Endothelial cell (in vitro differentiated cells): ENCODE results near the gene MUC12. TPM values are rescaled to one million over a fixed set of nuclear protein-coding genes. Genes with fewer than 3 reads are reported as not detected.
"Not testable (repeated sequence)": the region's sequence is repeated elsewhere in the genome, so short reads cannot be mapped to it uniquely, and the experiment has no call there.

Experiments used
- DNase-seq: peaks from one replicate; pipeline ENCODE4 v3.0.0; 2021; ENCODE audit warnings: low spot score
- H3K27ac Mint-ChIP-seq: one replicate; pipeline ENCODE4 v1.8.0; 2021; ENCODE audit warnings: mixed read lengths, inconsistent platforms; ENCODE audit not compliant: unreplicated experiment
- H3K27me3 Mint-ChIP-seq: one replicate; pipeline ENCODE4 v1.8.0; 2021; ENCODE audit warnings: mild to moderate bottlenecking, moderate library complexity, mixed read lengths, inconsistent platforms; ENCODE audit not compliant: unreplicated experiment
- H3K36me3 Mint-ChIP-seq: one replicate; pipeline ENCODE4 v1.8.0; 2021; ENCODE audit warnings: mild to moderate bottlenecking, low read depth, mixed read lengths, inconsistent platforms; ENCODE audit not compliant: unreplicated experiment
- H3K4me1 Mint-ChIP-seq: one replicate; pipeline ENCODE4 v1.8.0; 2021; ENCODE audit warnings: mild to moderate bottlenecking, mixed read lengths, inconsistent platforms; ENCODE audit not compliant: unreplicated experiment
- H3K4me3 Mint-ChIP-seq: one replicate; pipeline ENCODE4 v1.8.0; 2021; ENCODE audit warnings: mild to moderate bottlenecking, mixed read lengths, inconsistent platforms; ENCODE audit not compliant: unreplicated experiment
- H3K9me3 Mint-ChIP-seq: one replicate; pipeline ENCODE4 v1.8.0; 2021; ENCODE audit warnings: mixed read lengths, inconsistent platforms; ENCODE audit not compliant: unreplicated experiment
- total RNA-seq: library from RNA; stranded (reverse); fragmentation: NEBNext Ultra II Directional; extraction: Animal tissue kit (Norgen Biotek cat#: 25700); gene quantifications from one replicate; pipeline ENCODE4 v1.2.1, GENCODE V29; 2021; ENCODE audit not compliant: unreplicated experiment
- TF ChIP-seq, protein P1 (sequence below): fragments of 200-600 bp; sonication (generic); IDR thresholded peaks from one replicate; pipeline ENCODE4 v1.5.0; 2021; ENCODE audit warnings: antibody characterized with exemption; ENCODE audit not compliant: unreplicated experiment

The MUC12 gene
- total RNA-seq, 1 donor from 2014 or later = 1.3 TPM

DNA sequence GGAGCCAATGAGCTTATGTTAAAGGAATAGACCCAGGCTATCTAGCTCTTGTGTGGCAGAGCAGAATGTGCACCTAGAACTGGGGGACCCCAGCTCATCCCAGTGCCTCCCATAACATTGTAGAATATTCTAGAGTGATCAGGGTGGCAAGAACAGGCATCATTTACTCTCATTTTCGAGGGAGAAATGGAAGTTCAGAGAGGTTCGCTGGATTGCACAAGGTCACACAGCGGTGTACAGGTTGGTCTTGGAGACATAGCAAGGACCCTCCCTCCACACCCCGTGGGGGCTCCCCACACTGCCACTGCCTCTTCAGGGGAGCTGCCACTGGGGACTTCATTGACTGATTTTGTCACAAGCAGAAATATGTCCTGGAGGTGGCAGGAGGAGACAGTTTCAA lies 8.9 kb downstream of the MUC12 start:
- no peak for DNase-seq
- Mint-ChIP-seq H3K27ac (no peak overlapping the region), H3K36me3 (no peaks in the 10 kb centered on the region), H3K27me3 (peaks cover 5% of the 10 kb centered on the region), H3K4me3 (no peak overlapping the region), H3K9me3 (no peaks in the 10 kb centered on the region), H3K4me1 (peaks cover 2% of the 10 kb centered on the region)
- TF ChIP-seq, protein P1, sequence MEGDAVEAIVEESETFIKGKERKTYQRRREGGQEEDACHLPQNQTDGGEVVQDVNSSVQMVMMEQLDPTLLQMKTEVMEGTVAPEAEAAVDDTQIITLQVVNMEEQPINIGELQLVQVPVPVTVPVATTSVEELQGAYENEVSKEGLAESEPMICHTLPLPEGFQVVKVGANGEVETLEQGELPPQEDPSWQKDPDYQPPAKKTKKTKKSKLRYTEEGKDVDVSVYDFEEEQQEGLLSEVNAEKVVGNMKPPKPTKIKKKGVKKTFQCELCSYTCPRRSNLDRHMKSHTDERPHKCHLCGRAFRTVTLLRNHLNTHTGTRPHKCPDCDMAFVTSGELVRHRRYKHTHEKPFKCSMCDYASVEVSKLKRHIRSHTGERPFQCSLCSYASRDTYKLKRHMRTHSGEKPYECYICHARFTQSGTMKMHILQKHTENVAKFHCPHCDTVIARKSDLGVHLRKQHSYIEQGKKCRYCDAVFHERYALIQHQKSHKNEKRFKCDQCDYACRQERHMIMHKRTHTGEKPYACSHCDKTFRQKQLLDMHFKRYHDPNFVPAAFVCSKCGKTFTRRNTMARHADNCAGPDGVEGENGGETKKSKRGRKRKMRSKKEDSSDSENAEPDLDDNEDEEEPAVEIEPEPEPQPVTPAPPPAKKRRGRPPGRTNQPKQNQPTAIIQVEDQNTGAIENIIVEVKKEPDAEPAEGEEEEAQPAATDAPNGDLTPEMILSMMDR = no peak

DNA sequence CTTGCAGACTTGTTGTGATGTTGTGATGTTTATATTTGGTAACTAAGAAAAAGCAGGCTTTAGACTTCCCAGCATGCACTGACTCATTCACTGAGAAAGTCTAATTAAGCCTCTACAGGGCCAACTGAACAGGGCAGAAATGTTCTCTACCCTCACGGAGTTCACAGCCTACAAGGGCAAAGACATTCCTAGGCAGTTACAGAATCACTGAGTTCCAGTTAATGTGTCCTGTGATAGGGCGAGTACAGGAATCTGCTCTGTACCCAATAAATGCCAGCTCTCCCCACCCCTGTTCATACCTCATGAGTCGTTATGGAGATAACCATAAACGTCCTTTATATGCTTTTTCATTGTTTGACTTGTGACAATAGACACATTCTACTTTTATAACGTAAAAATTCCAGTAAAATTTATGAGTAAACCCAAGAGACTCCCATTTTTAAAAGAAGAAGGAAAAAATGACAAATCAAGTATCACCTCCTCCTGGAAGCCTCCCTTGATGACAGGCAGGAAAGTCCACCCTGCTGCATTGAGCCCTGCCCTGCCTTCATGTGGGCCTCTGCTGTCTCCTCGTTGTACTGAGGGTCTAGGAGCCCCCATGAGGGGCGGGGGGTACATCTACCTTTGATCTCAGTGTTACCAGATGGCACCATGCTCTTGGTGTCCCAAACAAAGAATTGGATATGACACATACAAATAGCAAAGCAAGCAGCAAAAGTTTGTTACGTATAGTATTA lies 14.3 kb downstream of the MUC12 start:
- Mint-ChIP-seq H3K9me3 (no peaks in the 10 kb centered on the region), H3K4me1 (no peaks in the 10 kb centered on the region), H3K27ac (no peak overlapping the region), H3K27me3 (peaks cover 2% of the 10 kb centered on the region), H3K4me3 (no peak overlapping the region), H3K36me3 (no peaks in the 10 kb centered on the region)
- TF ChIP-seq, protein P1 = no peak
- DNase-seq = no peak

DNA sequence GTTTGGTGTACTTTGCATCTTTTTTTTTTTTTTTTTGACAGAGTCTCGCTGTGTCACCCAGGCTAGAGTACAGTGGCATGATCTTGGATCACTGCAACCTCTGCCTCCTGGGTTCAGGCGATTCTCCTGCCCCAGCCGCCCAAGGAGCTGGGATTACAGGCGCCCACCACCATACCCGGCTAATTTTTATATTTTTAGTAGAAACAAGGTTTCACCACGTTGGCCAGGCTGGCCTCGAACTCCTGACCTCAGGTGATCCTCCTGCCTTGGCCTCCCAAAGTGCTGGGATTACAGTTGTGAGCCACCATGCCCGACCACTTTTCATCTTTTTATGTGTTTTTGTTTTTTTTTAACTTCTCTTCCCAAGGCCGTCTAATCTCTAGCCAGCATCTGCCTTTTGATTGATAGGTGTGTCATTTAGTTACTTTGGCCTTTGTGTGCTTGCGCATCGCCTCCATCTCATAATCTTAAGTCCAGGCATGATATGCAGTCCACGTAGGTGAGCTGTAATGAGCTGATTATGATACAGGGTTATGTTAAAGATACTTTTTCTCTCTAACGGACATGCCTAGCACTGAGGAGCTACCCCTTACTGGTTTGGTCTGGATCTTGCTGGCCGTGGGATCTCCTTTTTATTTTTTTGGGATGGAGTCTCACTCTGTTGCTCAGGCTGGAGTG lies 15.0 kb downstream of the MUC12 start:
- not testable (repeated sequence) for H3K27me3 Mint-ChIP-seq, H3K4me3 Mint-ChIP-seq, DNase-seq, H3K36me3 Mint-ChIP-seq, H3K27ac Mint-ChIP-seq, H3K9me3 Mint-ChIP-seq, H3K4me1 Mint-ChIP-seq

DNA sequence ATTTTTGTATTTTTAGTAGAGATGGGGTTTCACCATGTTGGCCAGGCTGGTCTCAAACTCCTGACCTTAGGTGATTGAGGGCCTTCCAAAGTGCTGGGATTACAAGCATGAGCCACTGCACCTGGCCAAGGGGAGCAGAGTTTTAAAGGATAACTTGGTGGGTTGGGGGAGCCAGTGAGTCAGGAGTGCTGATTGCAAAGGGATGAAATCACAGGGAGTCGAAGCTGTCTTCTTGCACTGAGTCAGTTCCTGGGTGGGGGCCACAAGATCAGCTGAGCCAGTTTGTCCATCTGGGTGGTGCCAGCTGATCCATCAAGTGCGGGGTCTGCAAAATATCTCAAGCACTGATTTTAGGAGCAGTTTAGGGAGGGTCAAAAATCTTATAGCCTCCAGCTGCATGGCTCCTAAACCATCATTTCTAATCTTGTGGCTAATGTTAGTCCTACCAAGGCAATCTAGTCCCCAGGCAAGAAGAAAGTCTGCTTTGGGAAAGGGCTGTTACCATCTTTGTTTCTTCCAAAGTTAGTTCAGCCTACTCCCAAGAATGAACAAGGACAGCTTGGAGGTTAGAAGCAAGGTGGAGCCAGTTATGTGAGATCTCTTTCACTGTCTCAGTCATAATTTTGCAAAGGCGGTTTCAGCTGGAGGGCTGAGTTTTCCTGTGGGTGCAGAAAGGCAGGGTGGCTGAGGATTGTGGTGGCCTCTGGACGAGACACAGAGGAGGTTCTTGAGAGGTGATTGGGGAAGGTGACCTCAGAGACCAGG lies 15.8 kb downstream of the MUC12 start:
- H3K27ac Mint-ChIP-seq, H3K4me3 Mint-ChIP-seq: not testable (repeated sequence)

DNA sequence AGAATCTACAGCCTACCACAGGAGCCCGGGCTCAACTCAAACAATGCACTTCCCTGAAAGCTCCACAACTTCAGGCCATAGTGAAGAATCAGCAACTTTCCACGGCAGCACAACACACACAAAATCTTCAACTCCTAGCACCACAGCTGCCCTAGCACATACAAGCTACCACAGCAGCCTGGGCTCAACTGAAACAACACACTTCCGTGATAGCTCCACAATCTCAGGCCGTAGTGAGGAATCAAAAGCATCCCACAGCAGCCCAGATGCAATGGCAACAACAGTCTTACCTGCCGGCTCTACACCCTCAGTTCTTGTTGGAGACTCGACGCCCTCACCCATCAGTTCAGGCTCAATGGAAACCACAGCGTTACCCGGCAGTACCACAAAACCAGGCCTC lies 22.3 kb downstream of the MUC12 start:
- no peak for DNase-seq
- H3K4me3 Mint-ChIP-seq = no peak overlapping the region
- no peaks in the 10 kb centered on the region for H3K27me3 Mint-ChIP-seq
- H3K9me3 Mint-ChIP-seq = no peaks in the 10 kb centered on the region
- no peak overlapping the region for H3K27ac Mint-ChIP-seq
- TF ChIP-seq, protein P1 = no peak
- no peaks in the 10 kb centered on the region for H3K36me3 Mint-ChIP-seq
- no peaks in the 10 kb centered on the region for H3K4me1 Mint-ChIP-seq

More for the DNA sequence above, 15.8 kb downstream of the MUC12 start:
- not testable (repeated sequence) for DNase-seq, H3K9me3 Mint-ChIP-seq, H3K4me1 Mint-ChIP-seq, H3K36me3 Mint-ChIP-seq, H3K27me3 Mint-ChIP-seq

DNA sequence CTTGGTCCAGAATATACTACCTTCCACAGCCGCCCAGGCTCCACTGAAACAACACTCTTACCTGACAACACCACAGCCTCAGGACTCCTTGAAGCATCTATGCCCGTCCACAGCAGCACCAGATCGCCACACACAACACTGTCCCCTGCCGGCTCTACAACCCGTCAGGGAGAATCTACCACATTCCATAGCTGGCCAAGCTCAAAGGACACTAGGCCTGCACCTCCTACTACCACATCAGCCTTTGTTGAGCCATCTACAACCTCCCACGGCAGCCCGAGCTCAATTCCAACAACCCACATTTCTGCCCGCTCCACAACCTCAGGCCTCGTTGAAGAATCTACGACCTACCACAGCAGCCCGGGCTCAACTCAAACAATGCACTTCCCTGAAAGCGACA lies 22.9 kb downstream of the MUC12 start:
- H3K36me3 Mint-ChIP-seq = not testable (repeated sequence)

DNA sequence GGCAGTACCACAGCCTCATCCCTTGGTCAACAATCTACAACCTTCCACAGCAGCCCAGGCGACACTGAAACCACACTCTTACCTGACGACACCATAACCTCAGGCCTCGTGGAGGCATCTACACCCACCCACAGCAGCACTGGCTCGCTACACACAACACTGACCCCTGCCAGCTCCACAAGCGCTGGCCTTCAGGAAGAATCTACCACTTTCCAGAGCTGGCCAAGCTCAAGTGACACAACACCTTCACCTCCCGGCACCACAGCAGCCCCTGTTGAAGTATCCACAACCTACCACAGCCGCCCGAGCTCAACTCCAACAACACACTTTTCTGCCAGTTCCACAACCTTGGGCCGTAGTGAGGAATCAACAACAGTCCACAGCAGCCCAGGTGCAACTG lies 25.3 kb downstream of the MUC12 start:
- not testable (repeated sequence) for H3K4me1 Mint-ChIP-seq, H3K9me3 Mint-ChIP-seq, H3K4me3 Mint-ChIP-seq, H3K27me3 Mint-ChIP-seq, H3K36me3 Mint-ChIP-seq, H3K27ac Mint-ChIP-seq, DNase-seq

More for the DNA sequence above, 22.9 kb downstream of the MUC12 start:
- not testable (repeated sequence) for H3K9me3 Mint-ChIP-seq, H3K27me3 Mint-ChIP-seq, H3K4me1 Mint-ChIP-seq, DNase-seq, H3K4me3 Mint-ChIP-seq, H3K27ac Mint-ChIP-seq

DNA sequence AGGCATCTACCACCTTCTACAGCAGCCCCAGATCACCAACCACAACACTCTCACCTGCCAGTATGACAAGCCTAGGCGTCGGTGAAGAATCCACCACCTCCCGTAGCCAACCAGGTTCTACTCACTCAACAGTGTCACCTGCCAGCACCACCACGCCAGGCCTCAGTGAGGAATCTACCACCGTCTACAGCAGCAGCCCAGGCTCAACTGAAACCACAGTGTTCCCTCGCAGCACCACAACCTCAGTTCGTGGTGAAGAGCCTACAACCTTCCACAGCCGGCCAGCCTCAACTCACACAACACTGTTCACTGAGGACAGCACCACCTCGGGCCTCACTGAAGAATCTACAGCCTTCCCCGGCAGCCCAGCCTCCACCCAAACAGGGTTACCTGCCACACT lies 29.2 kb downstream of the MUC12 start:
- H3K9me3 Mint-ChIP-seq, H3K4me3 Mint-ChIP-seq, H3K27ac Mint-ChIP-seq, DNase-seq, H3K4me1 Mint-ChIP-seq, H3K27me3 Mint-ChIP-seq, H3K36me3 Mint-ChIP-seq: not testable (repeated sequence)

DNA sequence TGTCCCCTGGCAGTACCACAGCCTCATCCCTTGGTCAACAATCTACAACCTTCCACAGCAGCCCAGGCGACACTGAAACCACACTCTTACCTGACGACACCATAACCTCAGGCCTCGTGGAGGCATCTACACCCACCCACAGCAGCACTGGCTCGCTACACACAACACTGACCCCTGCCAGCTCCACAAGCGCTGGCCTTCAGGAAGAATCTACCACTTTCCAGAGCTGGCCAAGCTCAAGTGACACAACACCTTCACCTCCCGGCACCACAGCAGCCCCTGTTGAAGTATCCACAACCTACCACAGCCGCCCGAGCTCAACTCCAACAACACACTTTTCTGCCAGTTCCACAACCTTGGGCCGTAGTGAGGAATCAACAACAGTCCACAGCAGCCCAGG lies 30.0 kb downstream of the MUC12 start:
- not testable (repeated sequence) for DNase-seq, H3K27ac Mint-ChIP-seq, H3K4me1 Mint-ChIP-seq, H3K36me3 Mint-ChIP-seq, H3K27me3 Mint-ChIP-seq, H3K9me3 Mint-ChIP-seq, H3K4me3 Mint-ChIP-seq
